GM20431 (cell line): ENCODE results near the gene AFF3.

ENCODE experiments used
- in situ Hi-C: fragments of 300-500 bp; cut with MseI, MboI; formaldehyde crosslinking; loops from one replicate; pipeline ENCODE4 v1.15.0; 2020; ENCODE audit warnings: low sequenced_read_pairs; ENCODE audit not compliant: unreplicated experiment

AFF3 gene

DNA sequence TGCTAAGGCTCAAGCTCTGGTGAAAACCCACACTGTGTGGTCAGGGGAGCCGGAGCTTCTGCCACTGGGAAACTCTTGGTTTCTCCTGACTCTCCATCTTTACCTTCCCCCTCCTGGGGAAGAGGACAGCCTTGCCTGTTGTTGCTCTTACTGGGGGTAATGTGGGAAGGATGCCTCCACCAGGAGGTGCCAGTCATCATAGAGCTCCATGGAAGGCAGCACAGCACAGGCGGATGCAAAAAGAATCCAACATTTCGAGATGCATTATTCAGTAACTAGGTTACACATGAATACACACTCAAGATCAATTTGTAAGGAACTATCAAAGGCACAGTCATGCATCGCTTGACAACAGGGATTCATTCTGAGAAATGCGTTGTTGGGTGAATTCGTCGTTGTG, 322.6 kb downstream of the AFF3 start:
- in situ Hi-C loops = no loop called here

GRCh38 chr2:99818842-99819241, 323.5 kb downstream of the AFF3 start:
- in situ Hi-C loops = no loop called here

GRCh38 chr2:99816908-99817307, 325.5 kb downstream of the AFF3 start:
- in situ Hi-C loops = no loop called here

DNA sequence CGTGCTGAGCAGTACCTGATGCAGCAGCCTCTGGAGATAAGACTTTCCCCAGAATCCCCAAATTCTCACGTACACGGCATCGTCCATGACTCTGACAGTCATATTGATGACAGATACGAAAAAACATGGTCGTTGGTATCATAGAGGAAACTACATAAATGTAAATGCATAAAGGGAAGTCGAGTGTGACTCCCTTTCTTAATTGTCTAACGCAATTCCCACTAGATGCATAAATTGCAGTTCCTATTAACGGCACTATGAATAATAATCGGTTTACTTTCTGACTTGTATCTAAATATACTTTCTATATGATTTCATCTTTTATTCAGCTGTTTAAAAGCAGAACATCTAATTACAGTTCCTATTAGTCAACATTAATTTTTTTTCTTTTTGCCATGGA, 330.0 kb downstream of the AFF3 start:
- in situ Hi-C loops = no loop called here

DNA sequence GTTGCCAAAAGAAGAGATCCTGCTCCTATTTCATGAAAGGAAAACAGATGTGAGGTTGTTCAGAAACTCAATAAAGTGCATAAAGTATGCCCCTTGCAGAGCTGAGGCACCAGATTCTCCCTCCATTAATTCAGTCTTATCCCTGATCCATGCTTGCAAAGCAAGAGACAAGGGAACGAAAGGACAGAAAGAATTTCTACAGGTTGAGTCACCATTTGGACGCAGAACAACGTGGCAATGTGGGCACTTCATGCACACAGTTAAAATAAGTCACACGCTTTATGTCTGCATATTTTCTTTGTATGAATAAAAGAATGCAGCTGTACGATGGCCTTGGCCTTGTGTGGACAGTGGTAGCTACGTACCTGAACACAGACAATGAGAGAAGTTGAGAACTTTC, 330.8 kb downstream of the AFF3 start:
- in situ Hi-C loops = no loop called here

- in situ Hi-C loops = no loop called here
These were observed 332.2 kb downstream of the AFF3 start for GRCh38 chr2:99810225-99810624.

- in situ Hi-C loops = no loop called here
These were observed 333.0 kb downstream of the AFF3 start for GRCh38 chr2:99809259-99809900.

DNA sequence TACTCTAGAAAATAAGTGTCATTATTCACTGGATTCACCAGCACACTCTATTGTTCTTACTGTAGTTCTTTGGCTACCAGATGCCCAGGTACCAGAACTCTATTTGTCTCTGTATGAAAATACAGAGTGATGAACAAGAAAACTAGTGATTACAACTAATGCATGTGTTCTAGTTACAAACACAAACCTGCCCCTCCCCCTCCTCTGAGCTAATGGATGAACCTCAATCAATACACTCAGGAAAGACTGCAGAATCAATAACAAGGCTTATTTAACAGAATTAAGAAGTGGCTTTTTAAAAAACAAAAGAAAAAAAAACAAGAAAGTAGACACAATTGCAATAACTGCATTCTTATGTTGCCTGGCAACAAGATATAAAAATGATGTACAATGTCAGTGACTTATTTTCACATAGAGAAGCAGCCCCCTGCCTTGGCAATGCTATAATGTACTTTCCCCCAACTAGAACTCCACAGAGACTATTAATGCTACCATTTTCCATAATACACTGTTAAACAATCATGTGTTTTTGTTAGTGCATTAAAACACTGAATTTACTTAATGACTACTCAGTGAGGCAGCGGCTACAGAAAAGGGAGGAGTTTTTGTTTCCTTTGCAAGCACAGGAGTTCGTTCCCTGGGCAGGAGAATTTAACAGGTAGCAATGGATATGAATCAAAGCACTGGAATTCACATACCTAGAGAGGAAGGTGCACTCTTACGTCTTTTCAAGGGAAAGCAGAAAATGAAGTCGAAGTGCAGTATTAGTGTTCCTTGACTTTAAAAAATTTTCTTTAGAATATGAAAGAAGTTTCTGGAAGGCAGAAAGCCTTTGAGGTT, 333.8 kb downstream of the AFF3 start:
- in situ Hi-C loops = no loop called here

DNA sequence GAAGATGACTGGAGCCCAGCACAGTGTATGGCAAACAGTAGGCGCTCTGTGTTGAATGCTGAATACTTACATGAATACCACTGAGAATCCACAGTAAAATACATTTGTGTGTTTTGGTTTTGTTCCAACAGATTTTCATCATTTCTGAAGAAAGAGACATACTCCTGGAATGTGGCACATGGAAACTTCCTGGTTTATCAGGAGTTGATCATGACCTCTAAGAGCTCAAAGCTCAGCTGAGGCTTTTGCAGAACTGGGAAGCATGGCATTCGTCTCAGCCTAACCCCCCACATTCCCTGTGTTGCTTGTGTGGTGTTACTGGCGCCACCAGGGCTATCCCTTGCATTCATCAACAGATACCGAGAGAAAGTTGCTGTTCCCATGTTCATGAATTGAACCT, 335.6 kb downstream of the AFF3 start:
- in situ Hi-C loops = no loop called here

GRCh38 chr2:99805930-99806476, 336.4 kb downstream of the AFF3 start:
- in situ Hi-C loops = no loop called here

GRCh38 chr2:99803846-99804245, 338.5 kb downstream of the AFF3 start:
- in situ Hi-C loops = no loop called here

- in situ Hi-C loops = no loop called here
These were observed 339.7 kb downstream of the AFF3 start for GRCh38 chr2:99802734-99803133.

DNA sequence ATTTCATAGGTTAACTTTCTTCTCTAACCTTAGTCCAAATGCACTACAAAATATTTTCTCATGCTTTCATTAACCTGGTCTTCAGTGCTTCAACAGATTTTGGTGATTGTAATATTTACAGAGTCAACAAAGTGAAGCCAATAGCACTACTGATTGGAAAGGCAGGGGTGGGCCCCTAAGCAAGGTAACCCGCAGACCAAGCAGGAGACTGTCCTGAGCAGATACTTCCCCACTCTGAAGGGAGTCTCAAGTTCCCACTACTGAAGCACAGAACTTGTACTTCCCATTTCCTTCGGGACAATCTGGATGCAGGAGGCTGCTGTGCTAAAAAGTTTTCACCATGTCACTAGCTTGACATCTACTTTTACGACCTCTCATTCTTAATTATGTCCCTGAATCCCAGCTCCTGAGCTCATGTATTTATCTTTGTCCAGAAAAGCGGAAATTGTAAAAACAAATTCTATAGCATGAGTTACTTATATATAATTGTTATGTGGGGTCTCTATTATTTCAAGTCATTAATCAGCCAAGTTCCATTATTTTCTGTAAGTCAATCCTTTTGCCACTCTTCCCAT, 341.0 kb downstream of the AFF3 start:
- in situ Hi-C loops = no loop called here

DNA sequence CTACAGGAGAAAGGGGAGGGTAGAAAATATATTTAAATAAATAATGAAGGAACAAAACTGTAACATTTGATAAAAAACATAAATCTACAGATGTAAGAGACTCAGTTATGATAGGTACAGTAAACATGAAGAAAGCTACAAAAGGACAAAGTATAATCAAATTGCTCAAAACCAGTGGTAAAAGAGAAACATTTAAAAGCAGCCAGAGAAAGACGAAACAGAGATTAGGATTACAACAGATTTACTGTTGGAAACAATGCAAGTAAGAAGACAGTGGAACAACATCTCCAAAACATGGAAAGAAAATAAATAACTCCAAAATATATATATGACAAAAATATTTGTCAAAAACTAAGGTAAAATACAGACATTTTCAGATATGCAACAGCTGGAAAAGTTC, 344.9 kb downstream of the AFF3 start:
- in situ Hi-C loops = no loop called here

GRCh38 chr2:99794414-99794813, 348.0 kb downstream of the AFF3 start:
- in situ Hi-C loops = no loop called here

DNA sequence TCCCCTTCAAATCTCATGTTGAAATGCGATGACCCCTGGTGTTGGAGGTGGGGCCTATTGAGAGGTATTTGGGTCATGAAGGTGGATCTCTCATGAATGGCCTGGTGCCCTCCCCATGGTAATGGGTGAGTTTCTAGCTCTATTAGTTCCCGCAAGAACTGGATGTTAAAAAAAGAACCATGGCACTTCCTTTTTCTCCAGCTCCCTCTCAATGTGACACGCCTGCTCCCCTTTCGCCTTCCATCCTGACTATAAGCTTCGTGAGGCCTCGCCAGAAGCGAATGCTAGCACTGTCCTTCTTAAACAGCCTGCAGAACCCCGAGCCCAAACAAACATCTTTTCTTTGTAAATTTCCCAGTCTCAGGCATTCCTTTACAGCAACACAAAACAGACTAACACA, 349.4 kb downstream of the AFF3 start:
- in situ Hi-C loops = no loop called here

DNA sequence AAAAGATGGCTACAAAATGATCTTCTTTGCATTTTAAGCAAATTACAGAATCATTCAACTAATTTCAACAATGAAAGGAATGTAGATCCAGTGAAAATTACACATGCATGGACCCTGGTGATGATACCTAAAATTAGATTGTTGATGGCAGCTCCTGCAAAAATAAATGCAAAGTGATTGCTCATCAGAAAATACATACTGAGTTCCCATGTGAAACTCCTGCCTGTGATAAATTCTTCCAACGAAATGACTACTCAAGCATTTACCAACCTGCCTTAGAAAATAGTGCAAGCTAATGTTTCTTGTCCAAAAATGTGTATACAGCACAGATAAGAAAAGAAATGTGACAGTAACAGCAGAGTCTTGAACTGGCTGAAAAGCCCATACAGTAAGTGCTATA, 352.5 kb downstream of the AFF3 start:
- in situ Hi-C loops = no loop called here

- in situ Hi-C loops = no loop called here
These were observed 354.5 kb downstream of the AFF3 start for GRCh38 chr2:99787769-99788382.

DNA sequence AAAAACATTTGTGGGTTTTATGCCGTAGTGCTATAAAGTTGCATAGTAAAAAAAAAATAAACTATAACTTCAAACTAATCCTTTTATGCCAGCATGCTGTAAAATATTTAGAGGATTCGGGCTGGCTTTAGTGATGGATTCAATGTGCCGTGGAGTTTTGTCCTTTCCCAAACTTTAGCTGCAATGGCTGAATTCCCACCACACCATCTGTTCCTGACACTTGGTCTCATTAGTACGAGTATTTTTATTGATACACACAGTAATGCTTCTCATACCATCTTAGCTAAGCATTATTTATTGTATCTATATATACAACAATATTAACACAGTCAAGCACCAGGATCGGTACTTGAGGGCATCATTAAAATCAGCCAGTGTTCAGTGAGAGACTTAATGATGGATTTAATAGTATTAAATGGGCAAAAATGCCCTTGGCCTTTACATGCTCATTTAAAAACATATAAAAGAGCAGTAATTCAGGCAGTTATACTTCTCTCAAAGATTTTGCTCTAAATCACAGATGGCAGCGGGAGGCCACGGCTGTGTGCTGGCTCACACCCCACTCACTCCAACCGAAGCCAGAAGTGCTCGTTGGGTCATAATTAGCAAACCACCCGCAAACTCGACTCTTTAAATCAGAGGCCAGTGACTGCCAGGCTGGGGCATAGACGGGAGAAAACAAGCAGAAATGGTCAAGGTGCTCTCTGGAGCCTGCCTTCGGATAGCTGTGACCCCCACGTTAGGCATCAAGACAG, 355.6 kb downstream of the AFF3 start:
- in situ Hi-C loops = no loop called here

DNA sequence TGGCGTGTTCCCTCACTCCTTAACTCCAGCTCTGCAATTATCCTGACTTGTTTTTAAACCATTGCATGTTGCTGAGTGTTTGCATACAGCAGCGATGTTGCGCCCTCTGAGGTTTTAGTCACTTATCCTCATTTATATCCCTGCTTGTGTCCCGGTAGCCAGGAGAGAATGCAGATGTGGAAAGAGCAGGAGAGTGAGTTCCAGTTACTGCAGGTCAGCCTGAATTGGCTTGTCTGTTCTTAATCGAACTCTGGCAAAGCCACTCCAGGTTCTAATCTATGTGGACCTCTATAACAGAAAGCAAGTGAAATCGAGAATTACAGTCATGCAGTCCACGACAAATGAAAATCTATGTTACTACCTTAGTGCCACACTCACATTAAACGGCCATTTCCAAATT, 357.4 kb downstream of the AFF3 start:
- in situ Hi-C loops = no loop called here
